Sigmoid colon (tissue), 4 donors: ENCODE measurements around the gene GMDS.

Source experiments
- CTCF ChIP-seq, 4 experiments: fragments of 450-650 bp in 3 of 4; fragments of 200-600 bp in 1 of 4; IDR thresholded peaks; one replicate each; pipeline ENCODE4 v1.5.1; 2016 to 2019; ENCODE audit warnings: antibody characterized with exemption in 4 of 4, mild to moderate bottlenecking in 3 of 4, moderate library complexity in 2 of 4
- POLR2A ChIP-seq, 2 donors: fragments of 450-650 bp; IDR thresholded peaks; one replicate each; pipeline ENCODE4 v1.6.1; 2016; ENCODE audit warnings: antibody characterized with exemption in 2 of 2, mild to moderate bottlenecking in 2 of 2, moderate library complexity in 2 of 2
- POLR2AphosphoS5 ChIP-seq, 4 donors: sonication (generic); formaldehyde crosslinking; IDR thresholded peaks; one replicate each; pipeline ENCODE4 v1.6.1; 2017; ENCODE audit warnings: antibody characterized with exemption in 4 of 4

- no peak for TF ChIP-seq CTCF (IDR thresholded peaks at IDR 0.05)
- no peak for TF ChIP-seq POLR2A (IDR thresholded peaks at IDR 0.05)
- no peak for TF ChIP-seq POLR2AphosphoS5 (IDR thresholded peaks at IDR 0.05)
These were observed 383.0 kb downstream of the GMDS start for GRCh38 chr6:1862411-1862810.
